Esophagus muscularis mucosa (tissue), 4 donors: ENCODE results near the gene SLC26A1. TPM values are rescaled to one million over a fixed set of nuclear protein-coding genes. Genes with fewer than 3 reads are reported as not detected.

ENCODE experiments used
- DNase-seq: peaks from one replicate; pipeline ENCODE4 v3.0.0-alpha.2; 2017; ENCODE audit errors: extremely low spot score
- H3K27ac ChIP-seq, 4 donors: fragments of 200-600 bp; sonication (generic); replicated peaks in 1 of 4; 1 replicate in 3 of 4; 2 replicates in 1 of 4; pipeline ENCODE4 v1.5.1; 2016 to 2019; ENCODE audit warnings: mild to moderate bottlenecking in 1 of 4
- H3K27me3 ChIP-seq, 4 donors: fragments of 200-600 bp; sonication (generic); one replicate each; pipeline versions ENCODE4 v1.5.1 to v1.6.0; 2016 to 2019
- H3K36me3 ChIP-seq, 4 donors: fragments of 200-600 bp; sonication (generic); one replicate each; pipeline ENCODE4 v1.5.1; 2016 to 2019
- H3K4me1 ChIP-seq, 4 donors: fragments of 200-600 bp; sonication (generic); one replicate each; pipeline ENCODE4 v1.5.1; 2016 to 2019
- H3K4me3 ChIP-seq, 4 donors: fragments of 200-600 bp; sonication (generic); 1 replicate in 2 of 4; 2 replicates in 2 of 4; pipeline ENCODE4 v1.5.1; 2016 to 2019; ENCODE audit warnings: mild to moderate bottlenecking in 4 of 4, moderate library complexity in 1 of 4
- H3K9me3 ChIP-seq, 4 donors: fragments of 200-600 bp; sonication (generic); 1 replicate in 3 of 4; 2 replicates in 1 of 4; pipeline ENCODE4 v1.5.1; 2016 to 2019
- CTCF ChIP-seq, 3 experiments: fragments of 200-600 bp in 2 of 3; fragments of 450-650 bp in 1 of 3; sonication (generic) in 2 of 3; IDR thresholded peaks; one replicate each; pipeline ENCODE4 v1.5.1; 2017 to 2019; ENCODE audit warnings: antibody characterized with exemption in 3 of 3, mild to moderate bottlenecking in 2 of 3, moderate library complexity in 1 of 3
- EP300 ChIP-seq: sonication (generic); formaldehyde crosslinking; IDR thresholded peaks from one replicate; pipeline ENCODE4 v1.6.1; 2017; ENCODE audit warnings: antibody characterized with exemption
- POLR2A ChIP-seq: fragments of 450-650 bp; IDR thresholded peaks from one replicate; pipeline ENCODE4 v1.6.1; 2017; ENCODE audit warnings: antibody characterized with exemption, moderate library complexity, mild to moderate bottlenecking, low read depth
- POLR2AphosphoS5 ChIP-seq, 2 donors: sonication (generic); formaldehyde crosslinking; IDR thresholded peaks; one replicate each; pipeline ENCODE4 v1.6.1; 2017; ENCODE audit warnings: antibody characterized with exemption in 2 of 2
- WGBS: methylation state at CpG from one replicate; pipeline ENCODE4 v1.1.5; 2018; 5-methylcytosine and 5-hydroxymethylcytosine counted together
- intact Hi-C: fragments of 100-400 bp; cut with DNase I; formaldehyde crosslinking; loops from one replicate; pipeline ENCODE4 v1.15.1; 2023
- total RNA-seq, 4 donors: library from RNA; depleted of rRNA; stranded (reverse); fragments of >200 nt; gene quantifications; one replicate each; pipeline versions ENCODE4 v1.1.0 to v1.2.1, GENCODE V29; 2016

The SLC26A1 gene
- total RNA-seq, 4 donors from 2014 or later: 0.06 TPM; not detected in 3

GRCh38 chr4:1011022-1011665 is 17.9 kb upstream of the SLC26A1 start, which contains the start of gene FGFRL1:
Gene FGFRL1 (plus strand): TSS chr4:1011626. CDS start chr4:1012486, 860 bp downstream.
- Histone ChIP-seq H3K4me1 (peaks cover 26 to 60% (median 48%) of the 10 kb centered on the region in 4 donors), H3K4me3 (peak within 1 kb of the TSS; percentile 66 to 78 (median 74)), H3K27me3 (peaks cover 0 to 26% (median 4%) of the 10 kb centered on the region in 4 donors), H3K27ac (peak within 1 kb of the TSS; percentile 73 to 85 (median 82)), H3K36me3 (no peaks in the 10 kb centered on the region), H3K9me3 (no peaks in the 10 kb centered on the region)
- 0% methylated on average over 1 of the region's 89 CpGs for WGBS
- TF ChIP-seq EP300: no peak
- TF ChIP-seq POLR2AphosphoS5 (IDR thresholded peaks at IDR 0.05): no peak
- TF ChIP-seq POLR2A: no peak
- no peak for TF ChIP-seq CTCF (IDR thresholded peaks at IDR 0.05)
- DNase-seq: peak; percentile 97
- intact Hi-C loops: loop anchor here (5.0 kb wide), 1 partner anchor 36 kb away; no protein-coding TSS in a partner anchor

GRCh38 chr4:1010395-1011021 is 17.3 kb upstream of the SLC26A1 start:
- no peaks in the 10 kb centered on the region for H3K9me3 ChIP-seq
- no peaks in the 10 kb centered on the region for H3K36me3 ChIP-seq
- peaks cover 26 to 57% (median 44%) of the 10 kb centered on the region in 4 donors for H3K4me1 ChIP-seq
- intact Hi-C loops: loop anchor here (5.0 kb wide), 1 partner anchor 37 kb away; no protein-coding TSS in a partner anchor
- DNase-seq: no peak
- H3K27ac ChIP-seq: peak overlapping the region; percentile 73 to 85 (median 82)
- WGBS: 0% methylated on average over 4 of the region's 36 CpGs
- peak overlapping the region; percentile 66 to 78 (median 74) for H3K4me3 ChIP-seq
- peaks cover 0 to 32% (median 7%) of the 10 kb centered on the region in 4 donors for H3K27me3 ChIP-seq
- TF ChIP-seq EP300: no peak
- peak; percentile 20 for TF ChIP-seq POLR2A
- no peak for TF ChIP-seq CTCF (IDR thresholded peaks at IDR 0.05)
- TF ChIP-seq POLR2AphosphoS5 (IDR thresholded peaks at IDR 0.05): peak; percentile 11 to 32

DNA sequence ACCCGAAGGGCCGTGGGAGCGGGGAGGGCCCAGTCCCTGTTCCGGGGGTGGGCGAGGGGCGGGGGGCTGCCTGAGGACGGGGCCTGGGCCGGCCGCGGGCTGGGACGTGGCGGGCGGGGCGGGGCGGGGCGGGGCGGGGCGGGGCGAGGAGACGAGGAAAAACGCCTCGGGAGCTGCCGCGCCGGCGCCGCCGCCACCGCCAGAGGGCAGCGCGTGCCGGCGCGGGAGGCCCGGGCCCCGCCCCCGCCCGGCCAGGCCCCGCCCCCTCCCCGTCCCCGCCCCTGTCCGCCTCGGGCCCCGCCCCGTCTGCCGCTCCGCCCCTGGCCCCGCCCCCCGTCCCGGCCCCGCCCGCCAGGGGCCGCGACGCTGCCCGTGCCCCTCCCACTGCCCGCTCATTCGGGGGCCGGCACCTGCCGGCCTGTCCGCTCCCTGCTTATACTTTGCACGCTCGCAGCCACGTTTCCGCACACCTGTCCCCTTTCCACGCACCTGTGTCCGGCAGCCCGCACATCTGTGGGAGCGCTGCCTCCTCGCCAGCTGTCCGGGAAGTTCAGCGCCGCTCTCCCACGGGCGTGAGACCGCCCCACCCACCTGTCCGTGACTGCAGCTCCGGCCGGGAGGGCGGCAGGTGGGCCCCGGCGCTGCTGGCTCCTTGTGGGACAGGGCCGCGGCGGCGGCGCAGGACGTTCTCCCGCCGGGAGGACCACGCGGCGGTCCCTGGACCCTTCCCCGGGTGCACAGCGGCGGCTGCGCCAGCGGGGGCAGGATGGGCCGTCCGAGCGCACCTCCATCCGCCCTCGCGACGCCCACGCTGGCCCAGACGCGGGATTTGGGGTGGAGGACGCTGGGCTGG is 16.6 kb upstream of the SLC26A1 start:
- Histone ChIP-seq H3K36me3 (no peaks in the 10 kb centered on the region), H3K27me3 (peaks cover 0 to 40% (median 14%) of the 10 kb centered on the region in 4 donors), H3K27ac (peak overlapping the region; percentile 73 to 85 (median 82)), H3K4me1 (peaks cover 30 to 49% (median 38%) of the 10 kb centered on the region in 4 donors), H3K4me3 (peak overlapping the region; percentile 66 to 78 (median 74)), H3K9me3 (no peaks in the 10 kb centered on the region)
- no peak for DNase-seq
- WGBS: 0% methylated on average over 14 of the region's 109 CpGs
- intact Hi-C loops: loop anchor here (5.0 kb wide), 1 partner anchor 38 kb away; no protein-coding TSS in a partner anchor
- peak in 2 of 3 experiments; percentile 5 to 17 for TF ChIP-seq CTCF (IDR thresholded peaks at IDR 0.05)
- TF ChIP-seq EP300: no peak
- peak; percentile 14 to 53 for TF ChIP-seq POLR2AphosphoS5 (IDR thresholded peaks at IDR 0.05)
- TF ChIP-seq POLR2A: no peak

- intact Hi-C loops: no loop called here
- Histone ChIP-seq H3K36me3 (no peaks in the 10 kb centered on the region), H3K4me1 (peaks cover 30 to 45% (median 35%) of the 10 kb centered on the region in 4 donors), H3K27ac (peak overlapping the region in 3 of 4 donors; percentile 62 to 72 (median 64)), H3K9me3 (no peaks in the 10 kb centered on the region), H3K4me3 (peak overlapping the region; percentile 66 to 78 (median 74)), H3K27me3 (peaks cover 0 to 48% (median 18%) of the 10 kb centered on the region in 4 donors)
- TF ChIP-seq EP300 (no peak), CTCF (IDR thresholded peaks at IDR 0.05) (no peak)
- DNase-seq: no peak
- 4% methylated on average over 25 of the region's 36 CpGs for WGBS
Measured at GRCh38 chr4:1008840-1009541, 15.8 kb upstream of the SLC26A1 start.
